Kidney (tissue), 14 donors: Measurements from ENCODE around the gene SLC35G1. TPM values are rescaled to one million over a fixed set of nuclear protein-coding genes. Genes with fewer than 3 reads are reported as not detected.

Experiments used
- DNase-seq, 5 donors: peaks; one replicate each; pipeline ENCODE4 v3.0.0-alpha.2; 2013 to 2020
- FAIRE-seq: peaks from 2 replicates; lab custom pipeline; 2012; peaks lifted over from hg19 to GRCh38; lab: Jason Lieb, UNC
- H3K27ac ChIP-seq, 2 donors: one replicate each; pipeline ENCODE4 v1.7.0; 2013; ENCODE audit warnings: low read depth in 2 of 2, low read length in 2 of 2, inconsistent platforms in 1 of 2
- H3K27me3 ChIP-seq: one replicate; pipeline ENCODE4 v1.7.1; 2013; ENCODE audit warnings: low read length, inconsistent platforms; ENCODE audit not compliant: control insufficient read depth, insufficient read depth
- H3K36me3 ChIP-seq, 3 donors: one replicate each; pipeline versions ENCODE4 v1.7.0 to v1.7.1; 2013; ENCODE audit warnings: low read length in 3 of 3, control low read depth in 1 of 3, inconsistent platforms in 1 of 3; ENCODE audit not compliant: insufficient read depth in 3 of 3, control insufficient read depth in 2 of 3
- H3K4me1 ChIP-seq, 3 donors: one replicate each; pipeline versions ENCODE4 v1.7.0 to v1.7.1; 2013; ENCODE audit warnings: low read length in 3 of 3, inconsistent platforms in 1 of 3, low read depth in 1 of 3; ENCODE audit not compliant: control insufficient read depth in 2 of 3, insufficient read depth in 2 of 3
- H3K4me3 ChIP-seq, 3 donors: one replicate each; pipeline versions ENCODE4 v1.7.0 to v1.8.1; 2013; ENCODE audit warnings: low read length in 3 of 3, control low read depth in 1 of 3, inconsistent platforms in 1 of 3
- H3K9ac ChIP-seq, 3 donors: one replicate each; pipeline versions ENCODE4 v1.7.0 to v1.7.1; 2013; ENCODE audit warnings: low read length in 3 of 3, control low read depth in 1 of 3, inconsistent platforms in 1 of 3
- H3K9me3 ChIP-seq, 3 donors: one replicate each; pipeline versions ENCODE4 v1.7.0 to v1.7.1; 2013; ENCODE audit warnings: low read length in 3 of 3, control low read depth in 1 of 3, inconsistent platforms in 1 of 3; ENCODE audit not compliant: control insufficient read depth in 2 of 3, insufficient read depth in 1 of 3
- intact Hi-C: fragments of 100-400 bp; cut with DNase I; formaldehyde crosslinking; loops from one replicate; pipeline ENCODE4 v1.11.1; 2022
- polyA plus RNA-seq: library from polyadenylated mRNA; stranded (reverse); fragments of 350-450 nt; fragmentation: Illumina TruSeq; extraction: RNeasy Lipid Tissue Mini Kit (QIAGEN cat#74804); gene quantifications from one replicate; pipeline ENCODE4 v1.2.3, GENCODE V29; 2014; ENCODE audit warnings: low read depth, low replicate concordance; ENCODE audit not compliant: insufficient read depth
- total RNA-seq: library from RNA; stranded (reverse); fragmentation: NEBNext Ultra II Directional; extraction: Animal tissue kit (Norgen Biotek cat#: 25700); gene quantifications from one replicate; pipeline ENCODE4 v1.2.1, GENCODE V29; 2021
- TF ChIP-seq, protein P1 (sequence below): IDR thresholded peaks from 3 replicates; pipeline ENCODE4 v1.5.1; 2012; ENCODE audit warnings: mild to moderate bottlenecking, moderate library complexity, borderline replicate concordance; ENCODE audit not compliant: insufficient read depth; ENCODE audit errors: extremely low read depth
- donor health status: control.
- donor health status: control.
- donor health status: control.
- donor health status: control.
- donor health status: control.
- donor health status: DM: yes; HTN: yes; CAD: no.
- donor health status: Normal renal cell carcinoma (clear cell type).

Gene SLC35G1
- total and polyA plus RNA-seq, 2 donors from 2014 or later = 2.6 to 3.1 TPM

- TF ChIP-seq, protein P1, sequence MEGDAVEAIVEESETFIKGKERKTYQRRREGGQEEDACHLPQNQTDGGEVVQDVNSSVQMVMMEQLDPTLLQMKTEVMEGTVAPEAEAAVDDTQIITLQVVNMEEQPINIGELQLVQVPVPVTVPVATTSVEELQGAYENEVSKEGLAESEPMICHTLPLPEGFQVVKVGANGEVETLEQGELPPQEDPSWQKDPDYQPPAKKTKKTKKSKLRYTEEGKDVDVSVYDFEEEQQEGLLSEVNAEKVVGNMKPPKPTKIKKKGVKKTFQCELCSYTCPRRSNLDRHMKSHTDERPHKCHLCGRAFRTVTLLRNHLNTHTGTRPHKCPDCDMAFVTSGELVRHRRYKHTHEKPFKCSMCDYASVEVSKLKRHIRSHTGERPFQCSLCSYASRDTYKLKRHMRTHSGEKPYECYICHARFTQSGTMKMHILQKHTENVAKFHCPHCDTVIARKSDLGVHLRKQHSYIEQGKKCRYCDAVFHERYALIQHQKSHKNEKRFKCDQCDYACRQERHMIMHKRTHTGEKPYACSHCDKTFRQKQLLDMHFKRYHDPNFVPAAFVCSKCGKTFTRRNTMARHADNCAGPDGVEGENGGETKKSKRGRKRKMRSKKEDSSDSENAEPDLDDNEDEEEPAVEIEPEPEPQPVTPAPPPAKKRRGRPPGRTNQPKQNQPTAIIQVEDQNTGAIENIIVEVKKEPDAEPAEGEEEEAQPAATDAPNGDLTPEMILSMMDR = no peak
- no peak overlapping the region for H3K27ac ChIP-seq
- FAIRE-seq = no peak
- no peaks in the 10 kb centered on the region for H3K36me3 ChIP-seq
- intact Hi-C loops = no loop called here
- DNase-seq = peak in 2 of 5 donors; percentile 21 to 42
- H3K27me3 ChIP-seq = no peaks in the 10 kb centered on the region
- H3K9ac ChIP-seq = no peak overlapping the region
- H3K4me3 ChIP-seq = no peak overlapping the region
- H3K9me3 ChIP-seq = no peaks in the 10 kb centered on the region
- H3K4me1 ChIP-seq = no peaks in the 10 kb centered on the region
Observed at GRCh38 chr10:93854975-93855374, 38.8 kb upstream of the SLC35G1 start.

DNA sequence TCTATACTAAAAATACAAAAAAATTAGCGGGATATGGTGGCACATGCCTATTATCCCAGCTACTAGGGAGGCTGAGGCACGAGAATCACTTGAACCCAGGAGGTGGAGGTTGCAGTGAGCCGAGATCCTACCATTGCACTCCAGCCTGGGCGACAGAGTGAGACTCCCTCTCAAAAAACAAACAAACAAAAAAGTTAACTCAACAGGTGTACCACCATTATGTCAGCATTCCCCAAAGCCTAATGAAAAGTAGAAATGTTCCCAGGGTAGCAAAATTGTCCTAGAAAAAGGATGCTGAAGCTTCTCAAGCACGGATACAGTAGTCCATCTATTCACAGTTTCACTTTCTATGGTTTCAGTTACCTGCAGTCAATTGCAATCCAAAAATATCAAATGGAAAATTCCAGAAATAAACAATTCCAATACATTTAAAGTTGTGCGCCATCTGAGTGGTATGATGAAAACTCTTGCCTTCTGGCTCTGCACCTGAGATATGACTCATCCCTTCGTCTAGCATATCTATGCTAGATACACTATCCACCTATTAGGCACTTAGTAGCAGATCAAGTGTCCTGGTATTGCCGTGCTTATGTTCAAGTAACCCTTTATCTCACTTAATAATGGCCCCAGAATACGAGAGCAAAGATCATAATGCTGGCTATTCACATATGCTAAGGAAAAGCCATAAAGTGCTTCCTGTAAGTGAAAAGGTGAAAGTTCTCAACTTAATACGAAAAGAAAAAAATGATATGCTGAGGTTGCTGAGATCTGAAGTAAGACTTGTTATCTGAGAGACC is 37.2 kb upstream of the SLC35G1 start:
- no peak for FAIRE-seq
- no peak overlapping the region for H3K27ac ChIP-seq

GRCh38 chr10:93859049-93859655 is 34.6 kb upstream of the SLC35G1 start:
- FAIRE-seq (no peak), DNase-seq (peak in 1 of 5 donors; percentile 27)
- no peaks in the 10 kb centered on the region for H3K9me3 ChIP-seq
- no peak overlapping the region for H3K4me3 ChIP-seq
- H3K4me1 ChIP-seq = no peaks in the 10 kb centered on the region
- intact Hi-C loops = no loop called here
- TF ChIP-seq, protein P1 = peak; percentile 19
- no peaks in the 10 kb centered on the region for H3K36me3 ChIP-seq
- no peak overlapping the region for H3K9ac ChIP-seq
- no peak overlapping the region for H3K27ac ChIP-seq
- no peaks in the 10 kb centered on the region for H3K27me3 ChIP-seq

More for the DNA sequence above, 37.2 kb upstream of the SLC35G1 start:
- Histone ChIP-seq H3K27me3 (no peaks in the 10 kb centered on the region), H3K4me3 (no peak overlapping the region), H3K9ac (no peak overlapping the region), H3K36me3 (no peaks in the 10 kb centered on the region), H3K4me1 (no peaks in the 10 kb centered on the region), H3K9me3 (no peaks in the 10 kb centered on the region)
- TF ChIP-seq, protein P1 = no peak
- intact Hi-C loops = no loop called here
- no peak for DNase-seq
